NK-92 (cell line): ENCODE data around the gene SOCS4.

Experiments used
- DNase-seq: peaks from one replicate; lab custom pipeline; 2025; ENCODE audit not compliant: unreplicated experiment; lab: John Stamatoyannopoulos, UW

SOCS4 gene

DNA sequence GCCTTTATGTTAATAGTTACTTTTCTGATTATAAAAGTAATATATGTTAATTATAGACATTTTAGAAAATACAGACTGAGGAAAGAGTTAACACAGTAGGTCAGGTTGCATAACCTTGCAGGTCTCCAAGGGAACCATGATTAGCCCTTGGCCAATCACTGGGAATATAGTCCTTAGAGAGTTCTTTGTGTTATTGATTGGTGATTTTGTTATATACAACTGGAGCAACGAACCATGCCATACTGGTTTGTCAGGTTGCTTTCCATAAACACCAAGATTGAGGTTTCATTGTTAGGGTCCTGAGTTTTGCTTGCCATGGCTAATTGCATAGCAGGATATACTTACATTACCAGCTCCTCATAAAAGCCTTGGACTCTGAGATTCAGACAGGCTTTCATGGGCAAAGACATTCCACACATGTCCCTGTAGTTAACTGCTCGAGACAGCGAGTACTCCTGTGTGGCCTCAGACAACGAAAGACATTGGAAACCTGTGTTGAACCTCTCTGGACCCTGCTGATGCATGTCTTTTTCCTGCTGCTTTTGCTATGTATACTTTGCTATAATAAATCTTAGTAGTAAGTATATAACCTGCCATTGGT lies 58.1 kb downstream of the SOCS4 start:
- no peak for DNase-seq

DNA sequence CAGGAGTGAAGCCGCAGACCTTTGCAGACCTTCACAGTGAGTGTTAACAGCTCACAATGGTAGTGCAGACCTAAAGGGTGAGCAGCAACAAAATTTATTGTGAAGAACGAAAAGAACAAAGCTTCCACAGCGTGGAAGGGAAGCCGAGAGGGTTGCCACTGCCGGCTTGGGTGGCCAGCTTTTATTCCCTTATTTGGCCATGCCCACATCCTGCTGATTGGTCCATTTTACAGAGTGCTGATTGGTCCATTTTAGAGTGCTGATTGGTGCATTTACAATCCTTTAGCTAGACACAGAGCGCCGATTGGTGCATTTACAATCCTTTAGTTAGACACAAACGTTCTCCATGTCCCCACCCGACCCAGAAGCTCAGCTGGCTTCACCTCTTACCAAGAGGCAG lies 59.9 kb downstream of the SOCS4 start:
- DNase-seq: no peak

DNA sequence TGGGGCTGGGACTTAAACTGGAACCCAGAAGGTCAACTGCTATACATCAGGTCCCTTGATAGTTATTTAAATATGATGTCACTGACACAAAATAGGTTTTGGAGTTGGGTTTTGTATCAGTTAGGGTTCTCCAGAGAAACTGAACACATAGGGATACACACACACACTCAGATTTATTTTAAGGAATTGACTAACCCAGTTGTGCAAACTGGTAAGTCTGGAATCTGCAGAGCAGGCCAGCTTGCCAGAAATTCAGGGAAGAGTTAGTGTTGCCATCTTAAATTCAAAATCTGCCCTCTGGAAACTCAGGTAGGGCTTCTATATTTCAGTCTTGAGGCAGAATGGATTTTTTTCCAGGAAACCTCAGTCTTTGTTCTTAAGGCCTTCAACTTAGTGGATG lies 61.3 kb downstream of the SOCS4 start:
- DNase-seq: no peak

DNA sequence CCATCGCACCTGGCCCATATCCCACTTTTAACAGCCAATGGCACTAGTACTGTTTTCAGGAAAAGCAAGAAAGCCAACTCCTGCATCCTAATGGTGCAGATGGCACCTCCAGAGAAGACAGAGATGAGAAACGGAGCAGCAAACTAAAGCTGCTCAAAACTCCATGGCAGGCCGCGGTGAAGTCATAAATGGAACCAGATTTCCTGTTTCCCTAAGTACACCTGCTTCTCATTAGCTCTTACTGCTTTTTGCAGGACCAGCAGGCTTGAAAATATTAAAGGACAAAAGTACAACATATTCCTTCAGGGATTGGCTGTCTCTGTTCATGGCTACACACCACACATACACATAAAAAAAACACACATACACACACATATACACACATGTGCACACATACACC lies 65.3 kb downstream of the SOCS4 start:
- no peak for DNase-seq

DNA sequence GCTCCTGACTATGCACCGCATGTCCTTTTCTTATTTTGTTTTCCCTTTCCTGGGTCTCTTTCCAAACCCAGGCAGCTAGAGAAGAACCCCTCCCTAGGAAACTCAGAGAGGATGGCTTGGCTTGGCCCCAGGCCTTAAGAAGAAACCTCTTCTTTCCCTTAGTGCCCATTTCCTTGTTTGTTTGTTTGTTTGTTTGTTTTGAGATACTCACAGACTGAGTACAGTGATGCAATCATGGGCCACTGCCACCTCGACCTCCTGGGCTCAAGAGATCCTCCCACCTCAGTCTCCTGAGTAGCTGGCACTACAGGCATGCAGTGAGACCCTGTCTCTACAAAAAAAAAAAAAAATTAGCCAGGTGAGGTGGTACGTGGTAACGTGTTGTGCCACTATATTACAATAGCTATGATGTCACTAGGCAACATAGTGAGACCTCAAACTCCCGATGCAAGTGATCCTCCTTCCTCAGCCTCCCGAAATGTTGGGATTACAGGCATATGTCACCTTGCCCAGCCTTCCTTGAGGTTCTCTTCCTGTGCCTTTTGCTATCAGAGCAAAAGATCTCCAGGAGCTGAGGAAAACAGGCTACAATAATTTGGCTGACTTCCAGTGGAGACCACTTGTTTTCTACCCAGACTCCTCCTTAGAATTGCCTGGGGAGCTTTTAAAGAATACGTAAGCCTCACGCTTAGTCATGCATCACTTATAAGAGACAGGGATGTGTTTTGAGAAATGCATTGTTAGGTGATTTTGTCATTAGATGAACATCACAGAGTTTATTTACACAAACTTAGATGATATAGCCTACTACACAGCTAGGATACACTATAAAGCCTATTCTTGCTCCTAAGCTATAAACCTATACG lies 67.5 kb downstream of the SOCS4 start:
- DNase-seq: no peak

DNA sequence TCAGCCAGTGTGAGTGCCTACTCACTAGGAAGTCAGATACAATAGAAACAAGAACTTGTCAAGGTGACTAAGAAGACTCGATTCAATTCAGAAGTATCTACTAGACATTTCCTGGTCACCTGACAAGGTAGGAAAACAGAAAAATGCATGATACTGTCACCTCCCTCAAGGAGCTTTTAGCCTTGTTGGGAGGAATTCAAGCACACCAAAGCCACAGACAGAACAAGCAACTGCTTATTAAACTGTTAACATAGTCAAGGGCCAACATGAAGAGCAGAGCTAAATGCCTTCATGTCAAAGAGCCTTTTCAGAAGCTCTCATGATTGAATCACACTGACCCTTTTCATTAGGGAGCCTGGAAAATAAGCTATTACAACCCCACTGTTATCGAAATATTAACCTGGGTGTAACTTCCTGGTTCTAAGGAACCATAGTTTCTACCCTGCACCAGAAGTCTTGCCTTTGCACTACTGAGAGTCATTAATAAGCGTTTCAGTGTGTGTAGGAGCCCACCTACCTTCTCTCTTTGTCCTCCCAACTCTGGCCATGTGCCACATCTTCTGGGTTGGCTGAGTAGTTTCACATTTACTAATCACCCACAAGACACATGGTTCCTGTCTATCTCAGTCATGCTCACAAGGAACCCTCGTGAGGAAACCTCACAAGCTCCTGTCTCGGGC lies 71.0 kb downstream of the SOCS4 start:
- no peak for DNase-seq

DNA sequence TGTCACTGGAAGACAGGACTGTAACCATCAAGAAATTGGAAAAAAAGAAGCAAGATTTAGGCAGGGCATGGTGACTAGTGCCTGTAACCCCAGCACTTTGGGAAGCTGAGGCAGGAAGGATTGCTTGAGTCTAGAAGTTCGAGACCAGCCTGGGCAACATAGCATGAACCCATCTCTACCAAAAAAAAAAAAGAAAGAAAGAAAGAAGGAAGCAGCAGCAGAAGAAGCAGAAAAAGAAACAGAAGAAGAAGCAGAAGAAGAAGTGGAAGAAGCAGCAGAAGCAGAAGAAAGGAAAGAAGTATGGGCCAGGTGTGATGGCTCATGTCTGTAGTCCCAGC lies 71.5 kb downstream of the SOCS4 start:
- no peak for DNase-seq
